Colonic mucosa (tissue), 4 donors: Measurements from ENCODE around the gene KLF15. TPM values are rescaled to one million over a fixed set of nuclear protein-coding genes. Genes with fewer than 3 reads are reported as not detected.

Experiments
- DNase-seq: peaks from one replicate; pipeline ENCODE4 v3.0.0-alpha.2; 2020
- H3K27ac ChIP-seq: fragments of 200-600 bp; one replicate; pipeline ENCODE4 v1.8.0; 2021
- H3K27me3 ChIP-seq: fragments of 200-600 bp; one replicate; pipeline ENCODE4 v1.8.0; 2021
- H3K36me3 ChIP-seq: fragments of 200-600 bp; one replicate; pipeline ENCODE4 v1.8.0; 2021
- H3K4me1 ChIP-seq: fragments of 200-600 bp; one replicate; pipeline ENCODE4 v1.8.0; 2021; ENCODE audit warnings: mild to moderate bottlenecking
- H3K4me3 ChIP-seq: fragments of 200-600 bp; one replicate; pipeline ENCODE4 v1.8.0; 2021
- H3K9ac ChIP-seq, 2 donors: one replicate each; pipeline ENCODE4 v1.7.0; 2013; ENCODE audit warnings: control low read depth in 2 of 2, low read depth in 2 of 2, low read length in 2 of 2
- H3K9me3 ChIP-seq: fragments of 200-600 bp; one replicate; pipeline ENCODE4 v1.8.0; 2021
- intact Hi-C: fragments of 100-400 bp; cut with DNase I; formaldehyde crosslinking; loops from one replicate; pipeline ENCODE4 v1.14.1; 2022
- total RNA-seq, 2 donors: library from RNA; stranded (reverse); fragmentation: NEBNext Ultra II Directional in 1 of 2; extraction: Animal tissue kit (Norgen Biotek cat#: 25700) in 1 of 2; gene quantifications; one replicate each; pipeline ENCODE4 v1.2.1, GENCODE V29; 2021
- TF ChIP-seq, protein P1 (sequence below): fragments of 200-600 bp; IDR thresholded peaks from one replicate; pipeline ENCODE4 v1.8.0; 2022; ENCODE audit warnings: antibody characterized with exemption, mild to moderate bottlenecking
- donor health status: healthy.
- donor health status: DM: no; HTN: no; CAD: no.
- donor health status: DM: no; HTN: no; CAD: no.

KLF15 gene
- total RNA-seq, 2 donors from 2014 or later, result 0.66 to 1.9 TPM

DNA sequence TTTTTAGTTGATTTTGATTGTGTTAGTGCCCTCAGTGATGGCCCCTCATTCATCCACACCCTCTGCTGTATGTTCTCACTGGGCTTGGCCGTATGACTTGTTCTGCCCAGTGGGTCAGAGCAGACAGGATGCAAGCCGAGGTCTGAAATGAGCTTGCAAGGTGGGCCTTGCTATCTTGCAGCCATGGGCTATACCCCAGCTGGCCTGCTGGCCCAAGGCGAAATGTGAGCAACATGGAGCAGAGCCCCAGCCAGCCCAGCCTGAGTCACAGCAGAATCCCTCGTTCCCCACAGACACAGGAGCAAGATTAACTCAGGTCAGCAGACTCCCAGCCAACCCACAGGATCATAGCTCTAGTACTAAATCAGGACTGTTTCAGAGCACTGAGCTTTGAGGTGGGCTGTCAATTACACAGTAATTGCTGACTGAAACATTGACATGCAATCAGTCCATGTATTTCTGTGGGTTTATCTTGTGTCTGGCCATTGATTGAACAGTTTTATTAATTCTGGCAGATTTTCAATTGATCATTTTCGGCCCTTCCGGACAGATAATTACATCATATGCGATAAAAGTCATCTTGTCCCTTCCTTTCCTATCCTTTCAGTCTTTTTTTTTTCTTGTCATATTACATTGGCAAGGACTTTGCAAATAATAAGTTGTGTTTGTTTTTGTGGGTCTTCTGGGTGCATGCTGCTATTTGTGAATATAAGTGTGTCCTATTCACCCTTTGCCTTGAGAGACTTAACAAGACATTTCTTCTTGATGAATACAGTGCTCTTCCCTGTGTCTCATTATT, 27.1 kb downstream of the KLF15 start:
- intact Hi-C loops, result no loop called here
- TF ChIP-seq, protein P1, sequence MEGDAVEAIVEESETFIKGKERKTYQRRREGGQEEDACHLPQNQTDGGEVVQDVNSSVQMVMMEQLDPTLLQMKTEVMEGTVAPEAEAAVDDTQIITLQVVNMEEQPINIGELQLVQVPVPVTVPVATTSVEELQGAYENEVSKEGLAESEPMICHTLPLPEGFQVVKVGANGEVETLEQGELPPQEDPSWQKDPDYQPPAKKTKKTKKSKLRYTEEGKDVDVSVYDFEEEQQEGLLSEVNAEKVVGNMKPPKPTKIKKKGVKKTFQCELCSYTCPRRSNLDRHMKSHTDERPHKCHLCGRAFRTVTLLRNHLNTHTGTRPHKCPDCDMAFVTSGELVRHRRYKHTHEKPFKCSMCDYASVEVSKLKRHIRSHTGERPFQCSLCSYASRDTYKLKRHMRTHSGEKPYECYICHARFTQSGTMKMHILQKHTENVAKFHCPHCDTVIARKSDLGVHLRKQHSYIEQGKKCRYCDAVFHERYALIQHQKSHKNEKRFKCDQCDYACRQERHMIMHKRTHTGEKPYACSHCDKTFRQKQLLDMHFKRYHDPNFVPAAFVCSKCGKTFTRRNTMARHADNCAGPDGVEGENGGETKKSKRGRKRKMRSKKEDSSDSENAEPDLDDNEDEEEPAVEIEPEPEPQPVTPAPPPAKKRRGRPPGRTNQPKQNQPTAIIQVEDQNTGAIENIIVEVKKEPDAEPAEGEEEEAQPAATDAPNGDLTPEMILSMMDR, result no peak

DNA sequence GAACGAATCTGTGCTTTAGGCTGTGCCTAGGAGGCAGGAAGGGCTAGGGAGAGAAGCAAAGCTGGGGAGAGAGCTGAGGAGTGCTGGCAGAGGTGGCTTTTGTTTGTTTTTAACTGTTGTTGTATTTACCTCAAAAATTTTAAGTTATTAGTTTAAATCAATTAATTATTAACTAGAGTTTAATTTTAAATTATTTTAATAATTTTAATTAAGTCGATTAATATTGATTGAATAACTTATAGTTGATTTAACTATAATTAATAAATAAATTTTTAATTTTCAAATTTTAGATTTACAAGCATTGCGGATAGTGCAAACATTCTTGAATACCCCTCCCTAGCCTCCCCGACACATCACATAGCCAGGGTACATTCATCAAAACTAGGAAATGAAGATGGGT, 30.6 kb downstream of the KLF15 start:
- Histone ChIP-seq H3K9me3 (no peaks in the 10 kb centered on the region), H3K4me1 (no peaks in the 10 kb centered on the region), H3K27me3 (no peaks in the 10 kb centered on the region), H3K4me3 (no peak overlapping the region), H3K9ac (no peak overlapping the region), H3K36me3 (no peaks in the 10 kb centered on the region), H3K27ac (no peak overlapping the region)
- TF ChIP-seq, protein P1, result no peak
- DNase-seq, result no peak
- intact Hi-C loops, result no loop called here

More for the DNA sequence above, 27.1 kb downstream of the KLF15 start:
- H3K27me3 ChIP-seq, result no peaks in the 10 kb centered on the region
- H3K9me3 ChIP-seq, result no peaks in the 10 kb centered on the region
- no peaks in the 10 kb centered on the region for H3K36me3 ChIP-seq
- H3K9ac ChIP-seq, result no peak overlapping the region
- no peak for DNase-seq
- H3K4me3 ChIP-seq, result no peak overlapping the region
- H3K4me1 ChIP-seq, result no peaks in the 10 kb centered on the region
- no peak overlapping the region for H3K27ac ChIP-seq

DNA sequence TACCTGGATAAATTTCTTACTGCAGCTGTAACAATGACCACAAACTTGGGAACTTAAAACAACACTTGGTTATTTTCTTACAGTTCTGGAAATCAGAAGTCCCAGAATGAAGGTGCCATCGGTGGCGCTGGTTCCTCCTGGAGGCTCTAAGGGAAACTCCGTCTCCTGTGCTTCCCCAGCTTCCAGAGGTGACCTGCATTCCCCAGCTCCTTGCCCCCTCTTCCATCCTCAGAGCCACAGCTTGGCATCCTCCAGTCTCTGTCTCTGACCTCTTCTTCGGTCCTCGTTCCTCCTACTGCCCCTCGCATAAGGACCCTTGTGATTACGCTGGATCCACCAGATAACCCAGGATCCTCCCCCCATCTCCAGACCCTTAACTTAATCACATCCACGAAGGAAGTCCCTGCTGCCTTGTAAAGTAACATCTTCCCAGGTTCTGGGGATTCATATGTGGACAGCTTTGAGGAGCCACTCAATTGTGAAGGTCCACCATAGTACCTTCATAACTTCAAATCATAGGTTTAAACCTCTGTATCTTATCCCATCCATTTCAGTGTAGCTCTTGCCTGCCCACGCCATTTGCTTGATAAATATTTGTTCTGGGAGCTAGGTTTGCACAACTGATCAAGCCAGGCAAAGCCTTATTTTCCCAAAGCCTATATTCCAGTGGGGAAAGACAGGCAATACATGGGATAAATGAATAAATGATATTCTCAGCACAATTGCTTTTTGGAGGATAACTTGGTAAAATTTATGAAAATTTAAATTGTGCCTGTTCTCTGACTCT, 34.8 kb downstream of the KLF15 start:
- Histone ChIP-seq H3K4me3 (no peak overlapping the region), H3K27ac (no peak overlapping the region), H3K36me3 (no peaks in the 10 kb centered on the region), H3K4me1 (no peaks in the 10 kb centered on the region), H3K27me3 (no peaks in the 10 kb centered on the region), H3K9ac (no peak overlapping the region), H3K9me3 (no peaks in the 10 kb centered on the region)
- intact Hi-C loops, result no loop called here
- TF ChIP-seq, protein P1, result no peak
- no peak for DNase-seq

DNA sequence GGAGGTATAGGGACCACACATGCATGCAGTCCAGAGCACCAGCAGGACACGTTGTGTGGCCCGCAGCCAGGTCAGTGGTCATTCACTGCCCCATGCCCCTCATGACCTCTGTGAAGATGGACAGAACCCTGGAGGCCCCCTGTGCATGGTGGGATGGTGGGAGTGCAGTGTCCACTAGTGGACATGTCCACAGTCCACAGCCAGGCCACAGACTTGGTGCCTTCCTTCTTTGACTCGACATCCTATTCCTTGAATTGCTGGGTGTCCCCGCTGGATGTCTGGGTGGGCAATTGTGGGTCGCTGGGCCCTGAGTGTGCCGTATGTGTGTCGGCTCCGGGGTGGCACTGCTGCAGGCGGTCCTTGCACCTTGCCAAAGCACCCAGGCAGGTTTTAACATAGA, 35.7 kb downstream of the KLF15 start:
- no peak for DNase-seq
- intact Hi-C loops, result no loop called here
- Histone ChIP-seq H3K9me3 (no peaks in the 10 kb centered on the region), H3K4me3 (no peak overlapping the region), H3K9ac (no peak overlapping the region), H3K27me3 (no peaks in the 10 kb centered on the region), H3K4me1 (no peaks in the 10 kb centered on the region), H3K27ac (no peak overlapping the region), H3K36me3 (no peaks in the 10 kb centered on the region)
- TF ChIP-seq, protein P1, result no peak

DNA sequence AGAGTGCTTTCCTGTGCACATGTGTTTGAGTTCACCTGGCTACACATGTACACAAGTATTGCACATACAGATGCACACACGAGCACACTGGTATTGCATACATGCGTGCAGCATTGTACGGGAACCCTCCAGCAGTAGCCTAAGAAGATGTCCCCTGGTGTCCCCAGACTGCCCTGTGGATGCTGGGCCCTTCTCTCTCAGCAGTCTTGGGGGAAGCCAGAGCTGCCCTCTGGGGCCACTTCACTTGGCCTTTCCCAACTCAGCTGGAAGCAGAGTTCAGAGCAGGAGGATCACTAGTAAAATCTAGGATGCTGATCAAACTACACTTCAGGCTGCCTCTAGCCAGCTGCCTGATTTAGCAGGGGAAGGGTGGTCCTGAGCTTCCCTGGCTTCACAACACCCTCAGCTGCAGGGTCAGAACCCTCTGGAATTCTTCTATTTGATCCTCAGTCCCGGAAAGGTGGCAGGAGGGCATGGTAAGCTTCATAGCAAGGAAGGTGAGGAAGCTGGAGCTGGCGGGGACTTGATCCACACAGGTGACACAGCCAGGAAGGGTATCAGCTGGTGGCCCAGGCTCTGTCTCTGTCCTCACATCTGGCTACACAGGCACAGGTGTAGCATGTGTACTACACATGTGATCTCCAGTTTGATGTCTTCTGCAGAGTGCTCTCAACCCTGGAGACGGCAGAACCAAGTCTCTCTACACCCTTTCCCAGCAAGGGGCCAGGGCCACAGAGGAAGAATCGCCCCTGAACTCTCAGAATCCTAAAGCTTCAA, 36.5 kb downstream of the KLF15 start:
- no peak for DNase-seq
- H3K9ac ChIP-seq, result no peak overlapping the region
- intact Hi-C loops, result no loop called here
- no peaks in the 10 kb centered on the region for H3K4me1 ChIP-seq
- no peaks in the 10 kb centered on the region for H3K9me3 ChIP-seq
- no peaks in the 10 kb centered on the region for H3K36me3 ChIP-seq
- H3K4me3 ChIP-seq, result no peak overlapping the region
- TF ChIP-seq, protein P1, result no peak
- H3K27me3 ChIP-seq, result no peaks in the 10 kb centered on the region
- H3K27ac ChIP-seq, result no peak overlapping the region
